Ovary (tissue), 9 donors: ENCODE results near the gene GUCA1A. TPM values are rescaled to one million over a fixed set of nuclear protein-coding genes. Genes with fewer than 3 reads are reported as not detected.

ENCODE experiments used
- DNase-seq, 5 donors: peaks; one replicate each; pipeline ENCODE4 v3.0.0-alpha.2; 2019 to 2020
- H3K27ac ChIP-seq, 2 donors: fragments of 200-600 bp; one replicate each; pipeline versions ENCODE4 v1.5.1 to v1.8.0; 2019 to 2022
- H3K27me3 ChIP-seq: fragments of 200-600 bp; one replicate; pipeline ENCODE4 v1.8.0; 2022
- H3K36me3 ChIP-seq: fragments of 200-600 bp; sonication (generic); one replicate; pipeline ENCODE4 v1.5.1; 2019
- H3K4me1 ChIP-seq: one replicate; pipeline ENCODE4 v1.8.1; 2013; ENCODE audit warnings: mild to moderate bottlenecking, moderate library complexity; ENCODE audit not compliant: insufficient read depth
- H3K4me3 ChIP-seq: fragments of 200-600 bp; sonication (generic); one replicate; pipeline ENCODE4 v1.5.1; 2017
- H3K9me3 ChIP-seq, 2 donors: fragments of 200-600 bp in 1 of 2; sonication (generic) in 1 of 2; one replicate each; pipeline versions ENCODE4 v1.5.1 to v1.8.1; 2013 to 2019; ENCODE audit warnings: mild to moderate bottlenecking in 1 of 2, moderate library complexity in 1 of 2
- CTCF ChIP-seq, 3 donors: fragments of 450-650 bp in 2 of 3; fragments of 200-600 bp in 1 of 3; IDR thresholded peaks; one replicate each; pipeline versions ENCODE4 v1.5.1 to v1.8.0; 2016 to 2022; ENCODE audit warnings: antibody characterized with exemption in 3 of 3, mild to moderate bottlenecking in 1 of 3
- EP300 ChIP-seq: sonication (generic); formaldehyde crosslinking; IDR thresholded peaks from one replicate; pipeline ENCODE4 v1.6.1; 2017; ENCODE audit warnings: antibody characterized with exemption
- POLR2A ChIP-seq: fragments of 450-650 bp; IDR thresholded peaks from one replicate; pipeline ENCODE4 v1.6.1; 2017; ENCODE audit warnings: antibody characterized with exemption, mild to moderate bottlenecking, moderate library complexity
- WGBS, 3 donors: extraction: QIAGEN DNeasy Blood & Tissue Kit in 1 of 3; methylation state at CpG; one replicate each; pipeline versions ENCODE4 v1.1.5 to v1.1.7; 2013 to 2017; 5-methylcytosine and 5-hydroxymethylcytosine counted together
- intact Hi-C, 4 donors: fragments of 100-400 bp; cut with DNase I; formaldehyde crosslinking; loops; one replicate each; pipeline versions ENCODE4 v1.11.0 to v1.15.1; 2022 to 2023
- polyA plus RNA-seq, 2 donors: library from polyadenylated mRNA; stranded (reverse); fragments of 200-250 nt in 1 of 2; fragments of 350-450 nt in 1 of 2; fragmentation: Illumina TruSeq in 1 of 2; extraction: RNeasy Lipid Tissue Mini Kit (QIAGEN cat#74804) in 1 of 2; gene quantifications; one replicate each; pipeline ENCODE4 v1.2.3, GENCODE V29; 2013 to 2014
- total RNA-seq, 7 donors: library from RNA; depleted of rRNA in 2 of 7; stranded (reverse); fragments of >200 nt in 2 of 7; fragmentation: NEBNext Ultra II Directional in 3 of 7; extraction: Animal tissue kit (Norgen Biotek cat#: 25700) in 3 of 7; gene quantifications; one replicate each; pipeline versions ENCODE4 v1.1.0 to v1.2.4, GENCODE V29; 2016 to 2023
- donor health status: DM: no; HTN: no; CAD: no; lungs with moderate emphysema.
- donor health status: DM: no; HTN: no; CAD: no.
- donor health status: Bipolar disorder and iron deficiency.
- donor health status: DM: yes; HTN: yes; CAD: no.
- donor health status: DM: no; HTN: no; CAD: no.
- donor health status: DM: yes; HTN: yes; CAD: no.

Gene GUCA1A
- total and polyA plus RNA-seq, 9 donors, result 0.06 TPM; not detected in 8

GRCh38 chr6:42179261-42179944 is 6.2 kb downstream of the GUCA1A start:
- WGBS, 3 donors, result 88 to 92% (median 90%) methylated on average over 20 of the region's 20 CpGs
- H3K36me3 ChIP-seq, result no peaks in the 10 kb centered on the region
- DNase-seq, result no peak
- no peaks in the 10 kb centered on the region for H3K4me1 ChIP-seq
- H3K27me3 ChIP-seq, result no peaks in the 10 kb centered on the region
- no peak for TF ChIP-seq EP300
- TF ChIP-seq CTCF (IDR thresholded peaks at IDR 0.05), result no peak
- H3K4me3 ChIP-seq, result no peak overlapping the region
- intact Hi-C loops, result no loop called here
- H3K27ac ChIP-seq, result no peak overlapping the region
- no peaks in the 10 kb centered on the region for H3K9me3 ChIP-seq

- WGBS, 3 donors, result 74 to 82% (median 79%) methylated on average over 3 of the region's 3 CpGs
- TF ChIP-seq EP300 (no peak), POLR2A (no peak), CTCF (IDR thresholded peaks at IDR 0.05) (no peak)
- intact Hi-C loops, result loop anchor here in 1 of 4 donors (5.0 kb wide), 1 partner anchor 1287 kb away; no protein-coding TSS in a partner anchor
Observed at GRCh38 chr6:42179945-42180313, 6.8 kb downstream of the GUCA1A start.

GRCh38 chr6:42182101-42182500 is 8.9 kb downstream of the GUCA1A start:
- H3K4me3 ChIP-seq, result no peak overlapping the region
- TF ChIP-seq EP300, result no peak
- TF ChIP-seq CTCF (IDR thresholded peaks at IDR 0.05), result no peak
- no peak for TF ChIP-seq POLR2A
- H3K4me1 ChIP-seq, result no peaks in the 10 kb centered on the region
- intact Hi-C loops, result loop anchor here in 1 of 4 donors (5.0 kb wide), 1 partner anchor 1285 kb away; no protein-coding TSS in a partner anchor
- H3K9me3 ChIP-seq, result no peaks in the 10 kb centered on the region
- no peaks in the 10 kb centered on the region for H3K36me3 ChIP-seq
- H3K27ac ChIP-seq, result no peak overlapping the region
- 48 to 63% (median 58%) methylated on average over 5 of the region's 5 CpGs for WGBS, 3 donors
- H3K27me3 ChIP-seq, result no peaks in the 10 kb centered on the region
- no peak for DNase-seq

More at GRCh38 chr6:42179945-42180313, 6.8 kb downstream of the GUCA1A start:
- no peaks in the 10 kb centered on the region for H3K9me3 ChIP-seq
- no peaks in the 10 kb centered on the region for H3K27me3 ChIP-seq
- no peak overlapping the region for H3K4me3 ChIP-seq
- no peak overlapping the region for H3K27ac ChIP-seq
- H3K4me1 ChIP-seq, result no peaks in the 10 kb centered on the region
- no peaks in the 10 kb centered on the region for H3K36me3 ChIP-seq
- DNase-seq, result no peak

DNA sequence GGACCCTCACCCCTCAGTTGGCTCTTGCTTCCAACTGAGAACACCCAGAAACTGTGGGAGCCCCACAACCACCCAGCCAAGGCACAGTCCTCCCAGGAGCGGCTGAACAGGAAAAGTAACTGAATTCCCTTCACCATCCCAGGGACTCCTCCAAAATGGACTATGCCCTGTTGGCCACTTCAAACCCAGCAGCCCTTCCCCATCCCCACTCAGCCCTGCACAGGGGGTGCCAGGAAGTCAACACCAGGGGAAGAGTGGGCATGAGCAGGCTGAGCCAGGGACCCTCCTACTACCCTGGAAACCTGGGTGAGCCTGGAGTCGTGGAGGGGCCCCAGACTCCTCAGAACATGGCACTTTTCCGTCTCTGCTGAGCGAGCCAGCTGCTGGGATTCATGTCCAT is 11.3 kb downstream of the GUCA1A start:
- no peak for DNase-seq
- Histone ChIP-seq H3K9me3 (no peaks in the 10 kb centered on the region), H3K27ac (no peak overlapping the region), H3K4me1 (no peaks in the 10 kb centered on the region), H3K4me3 (no peak overlapping the region), H3K36me3 (no peaks in the 10 kb centered on the region), H3K27me3 (no peaks in the 10 kb centered on the region)
- WGBS, 3 donors, result 93 to 94% (median 93%) methylated on average over 4 of the region's 4 CpGs
- intact Hi-C loops, result loop anchor here in 1 of 4 donors (5.0 kb wide), 1 partner anchor 1283 kb away; no protein-coding TSS in a partner anchor
- TF ChIP-seq POLR2A (no peak), CTCF (IDR thresholded peaks at IDR 0.05) (no peak), EP300 (no peak)
